Stimulated activated naive B cell treated with anti-CD40 and anti-IgM and Interleukin-4, amounts not matched to agents 10 μg/mL and 1 μg/mL and 100 μg/mL, for 72 hours (primary cell): Measurements from ENCODE around the gene SMG6.

Source experiments
- ATAC-seq, 2 donors: fragments of 150-1000 bp; cut with Tn5 transposase; replicated peaks; 2 replicates each; pipeline ENCODE4 v1.10.0; 2021; ENCODE audit warnings: moderate library complexity in 1 of 2
- DNase-seq: peaks from one replicate; pipeline ENCODE4 v3.0.0; 2021
- H3K27ac Mint-ChIP-seq: one replicate; pipeline ENCODE4 v1.8.0; 2022; ENCODE audit warnings: mild to moderate bottlenecking, mixed read lengths
- H3K27me3 Mint-ChIP-seq, 2 donors: one replicate each; pipeline ENCODE4 v1.8.0; 2022; ENCODE audit warnings: mixed read lengths in 2 of 2
- H3K36me3 Mint-ChIP-seq, 2 donors: one replicate each; pipeline ENCODE4 v1.8.0; 2022; ENCODE audit warnings: mixed read lengths in 2 of 2, mild to moderate bottlenecking in 1 of 2
- H3K4me1 Mint-ChIP-seq, 2 donors: one replicate each; pipeline ENCODE4 v1.8.0; 2022; ENCODE audit warnings: mixed read lengths in 2 of 2, mild to moderate bottlenecking in 1 of 2
- H3K4me3 Mint-ChIP-seq, 2 donors: one replicate each; pipeline ENCODE4 v1.8.0; 2022; ENCODE audit warnings: mild to moderate bottlenecking in 2 of 2, mixed read lengths in 2 of 2, moderate library complexity in 1 of 2
- H3K9me3 Mint-ChIP-seq, 2 donors: one replicate each; pipeline ENCODE4 v1.8.0; 2022; ENCODE audit warnings: mixed read lengths in 2 of 2, mild to moderate bottlenecking in 1 of 2

The SMG6 gene

GRCh38 chr17:2240541-2240940 lies 63.0 kb downstream of the SMG6 start:
- DNase-seq (no peak), ATAC-seq (no peak)
- Mint-ChIP-seq H3K9me3 (no peaks in the 10 kb centered on the region), H3K4me1 (peaks cover 14 to 15% of the 10 kb centered on the region in 2 donors), H3K27ac (no peak overlapping the region), H3K4me3 (no peak overlapping the region), H3K27me3 (no peaks in the 10 kb centered on the region), H3K36me3 (peaks cover 48 to 60% of the 10 kb centered on the region in 2 donors)

DNA sequence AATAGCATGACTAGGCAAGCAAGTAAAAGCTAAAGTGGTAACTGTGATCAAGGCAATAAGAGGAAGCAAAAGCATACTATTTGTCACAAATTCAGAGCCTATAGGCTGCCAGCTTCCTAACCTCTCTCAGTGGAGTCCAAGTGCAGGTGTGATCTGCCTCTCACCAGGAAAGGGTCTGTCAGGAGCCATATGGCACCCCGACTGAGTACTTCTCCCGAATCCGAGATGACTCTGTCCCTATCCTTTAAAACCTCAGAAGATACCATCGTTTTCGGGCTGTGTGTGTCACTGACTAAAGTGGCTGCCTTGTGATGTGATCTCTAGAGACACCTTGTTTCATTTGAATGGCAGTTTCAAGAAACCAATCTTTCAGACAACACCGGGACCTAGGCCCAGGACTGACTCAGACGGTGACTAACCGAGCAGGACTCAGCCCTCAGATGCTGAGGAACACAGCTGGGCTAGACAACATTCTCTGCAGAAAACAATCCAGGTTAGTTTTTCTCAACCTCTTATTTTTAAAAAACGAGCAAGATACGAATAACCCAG lies 63.6 kb downstream of the SMG6 start:
- Mint-ChIP-seq H3K27me3 (no peaks in the 10 kb centered on the region), H3K36me3 (peaks cover 53 to 66% of the 10 kb centered on the region in 2 donors), H3K4me1 (peaks cover 14 to 15% of the 10 kb centered on the region in 2 donors), H3K27ac (peak overlapping the region; percentile 98), H3K4me3 (peak overlapping the region; percentile 59 to 68), H3K9me3 (no peaks in the 10 kb centered on the region)
- DNase-seq (peak; percentile 9), ATAC-seq (peak; percentile 78 to 87)

- DNase-seq = no peak
- Mint-ChIP-seq H3K27ac (peak overlapping the region; percentile 47), H3K9me3 (no peaks in the 10 kb centered on the region), H3K4me3 (no peak overlapping the region), H3K36me3 (peaks cover 52 to 63% of the 10 kb centered on the region in 2 donors), H3K4me1 (peaks cover 14 to 15% of the 10 kb centered on the region in 2 donors), H3K27me3 (no peaks in the 10 kb centered on the region)
- ATAC-seq = no peak
Measured at GRCh38 chr17:2239170-2239551, 64.4 kb downstream of the SMG6 start.

GRCh38 chr17:2238432-2239169 lies 65.0 kb downstream of the SMG6 start:
- Mint-ChIP-seq H3K4me1 (peaks cover 14 to 15% of the 10 kb centered on the region in 2 donors), H3K27me3 (no peaks in the 10 kb centered on the region), H3K4me3 (no peak overlapping the region), H3K9me3 (no peaks in the 10 kb centered on the region), H3K27ac (peak overlapping the region; percentile 47), H3K36me3 (peaks cover 49 to 57% of the 10 kb centered on the region in 2 donors)
- no peak for DNase-seq
- peak; percentile 57 to 79 for ATAC-seq

- Mint-ChIP-seq H3K27ac (no peak overlapping the region), H3K4me3 (no peak overlapping the region), H3K9me3 (no peaks in the 10 kb centered on the region), H3K4me1 (peaks cover 14 to 15% of the 10 kb centered on the region in 2 donors), H3K27me3 (no peaks in the 10 kb centered on the region), H3K36me3 (peaks cover 45 to 54% of the 10 kb centered on the region in 2 donors)
- no peak for ATAC-seq
- DNase-seq = no peak
Measured at GRCh38 chr17:2237950-2238349, 65.6 kb downstream of the SMG6 start.

- H3K36me3 Mint-ChIP-seq = peaks cover 45 to 55% of the 10 kb centered on the region in 2 donors
- no peak for ATAC-seq
- no peaks in the 10 kb centered on the region for H3K27me3 Mint-ChIP-seq
- peaks cover 14 to 15% of the 10 kb centered on the region in 2 donors for H3K4me1 Mint-ChIP-seq
- H3K9me3 Mint-ChIP-seq = no peaks in the 10 kb centered on the region
- H3K27ac Mint-ChIP-seq = no peak overlapping the region
- H3K4me3 Mint-ChIP-seq = no peak overlapping the region
- DNase-seq = no peak
Measured at GRCh38 chr17:2237521-2237921, 66.1 kb downstream of the SMG6 start.

GRCh38 chr17:2235792-2236366 lies 67.7 kb downstream of the SMG6 start:
- H3K4me1 Mint-ChIP-seq = peaks cover 13 to 15% of the 10 kb centered on the region in 2 donors
- H3K4me3 Mint-ChIP-seq = no peak overlapping the region
- H3K27me3 Mint-ChIP-seq = no peaks in the 10 kb centered on the region
- no peaks in the 10 kb centered on the region for H3K9me3 Mint-ChIP-seq
- H3K27ac Mint-ChIP-seq = no peak overlapping the region
- peaks cover 41 to 54% of the 10 kb centered on the region in 2 donors for H3K36me3 Mint-ChIP-seq
- DNase-seq (no peak), ATAC-seq (no peak)

DNA sequence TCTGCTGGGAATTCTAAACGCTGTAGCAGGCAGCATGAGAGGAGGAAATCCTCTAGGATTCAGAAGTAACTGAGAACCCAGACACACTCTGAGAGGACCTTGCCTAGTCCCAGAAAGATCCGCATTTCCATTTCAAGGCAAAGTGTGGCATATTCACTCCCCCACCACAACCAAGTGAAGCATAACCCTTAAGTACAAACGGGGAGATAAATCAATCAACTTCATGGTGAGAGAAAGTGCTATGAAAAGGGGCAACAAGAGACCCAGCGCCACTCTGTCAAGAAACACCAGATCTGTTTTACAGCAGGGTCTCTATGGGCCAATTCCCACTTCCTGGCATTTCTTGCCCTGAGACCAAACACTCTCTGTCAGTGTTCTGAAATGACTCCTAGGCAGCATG lies 68.3 kb downstream of the SMG6 start:
- no peaks in the 10 kb centered on the region for H3K27me3 Mint-ChIP-seq
- H3K27ac Mint-ChIP-seq = no peak overlapping the region
- ATAC-seq (no peak), DNase-seq (no peak)
- no peak overlapping the region for H3K4me3 Mint-ChIP-seq
- H3K4me1 Mint-ChIP-seq = peaks cover 6 to 11% of the 10 kb centered on the region in 2 donors
- H3K36me3 Mint-ChIP-seq = peaks cover 38 to 54% of the 10 kb centered on the region in 2 donors
- no peaks in the 10 kb centered on the region for H3K9me3 Mint-ChIP-seq

DNA sequence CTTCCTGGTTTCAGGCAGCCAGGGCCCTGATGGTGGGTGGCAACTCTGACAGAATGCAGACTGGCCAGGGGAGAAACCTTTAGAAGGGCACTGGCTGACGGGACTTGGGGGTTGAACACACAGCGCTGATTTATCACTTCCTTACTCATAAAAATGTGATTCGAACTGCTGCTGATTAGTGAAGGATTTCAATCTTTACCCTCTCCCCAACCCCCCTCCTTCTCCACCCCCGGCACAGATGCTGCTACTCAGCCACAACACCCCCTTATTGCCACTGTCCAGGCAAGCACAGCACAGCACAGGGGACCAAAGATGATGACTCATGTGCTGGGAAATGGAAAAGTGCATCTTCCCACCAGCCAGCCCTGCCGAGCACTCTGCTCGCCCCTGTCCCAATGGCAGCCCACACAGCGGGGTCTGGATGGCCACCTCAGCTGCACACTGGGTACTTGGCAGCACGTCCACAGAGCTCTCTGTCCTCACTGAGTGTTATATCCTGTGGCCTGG lies 70.1 kb downstream of the SMG6 start:
- Mint-ChIP-seq H3K4me3 (no peak overlapping the region), H3K4me1 (peaks cover 0 to 3% of the 10 kb centered on the region in 2 donors), H3K36me3 (peaks cover 33 to 50% of the 10 kb centered on the region in 2 donors), H3K9me3 (no peaks in the 10 kb centered on the region), H3K27me3 (no peaks in the 10 kb centered on the region), H3K27ac (no peak overlapping the region)
- no peak for DNase-seq
- no peak for ATAC-seq

DNA sequence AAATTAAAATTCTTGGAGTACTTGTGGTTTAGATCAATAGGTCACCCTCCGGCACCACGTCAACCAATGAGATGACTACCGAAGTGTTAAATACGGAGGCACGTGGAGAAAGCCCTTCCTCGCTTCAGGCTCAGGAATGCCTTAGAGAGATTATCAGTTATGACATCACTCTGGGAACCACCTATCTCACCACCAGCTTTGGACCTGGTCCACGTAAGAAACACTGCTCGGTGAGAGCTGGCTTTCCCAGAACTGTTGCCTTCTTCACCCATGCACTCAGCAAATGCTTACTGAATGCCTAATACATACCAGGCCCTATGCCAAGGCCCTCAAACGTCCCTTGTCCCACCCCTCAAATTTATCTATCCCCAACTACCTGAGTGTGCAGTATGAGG lies 71.3 kb downstream of the SMG6 start:
- no peak for DNase-seq
- Mint-ChIP-seq H3K9me3 (no peaks in the 10 kb centered on the region), H3K4me1 (peaks cover 0 to under 1% of the 10 kb centered on the region in 2 donors), H3K4me3 (no peak overlapping the region), H3K36me3 (peaks cover 28 to 53% of the 10 kb centered on the region in 2 donors), H3K27me3 (no peaks in the 10 kb centered on the region), H3K27ac (no peak overlapping the region)
- ATAC-seq = no peak

DNA sequence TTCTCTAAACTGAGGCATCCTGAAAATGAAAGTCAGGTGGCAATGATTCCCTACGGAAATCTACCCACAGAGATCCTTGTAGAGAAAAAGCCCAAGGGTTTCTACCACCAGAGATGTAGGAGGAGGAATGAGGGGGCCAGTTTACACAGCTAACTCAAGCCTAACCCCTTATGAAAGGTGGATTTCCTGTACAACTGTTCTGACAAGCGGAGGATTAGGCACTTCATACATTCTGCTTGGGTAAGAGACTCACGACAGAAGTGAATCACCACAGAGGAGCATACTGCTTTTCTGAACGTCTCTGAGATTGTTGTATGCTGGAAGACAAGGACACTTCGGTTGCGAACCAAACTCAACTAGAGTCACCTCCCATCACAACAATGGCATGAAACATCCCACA lies 72.7 kb downstream of the SMG6 start:
- H3K4me1 Mint-ChIP-seq = no peaks in the 10 kb centered on the region

DNA sequence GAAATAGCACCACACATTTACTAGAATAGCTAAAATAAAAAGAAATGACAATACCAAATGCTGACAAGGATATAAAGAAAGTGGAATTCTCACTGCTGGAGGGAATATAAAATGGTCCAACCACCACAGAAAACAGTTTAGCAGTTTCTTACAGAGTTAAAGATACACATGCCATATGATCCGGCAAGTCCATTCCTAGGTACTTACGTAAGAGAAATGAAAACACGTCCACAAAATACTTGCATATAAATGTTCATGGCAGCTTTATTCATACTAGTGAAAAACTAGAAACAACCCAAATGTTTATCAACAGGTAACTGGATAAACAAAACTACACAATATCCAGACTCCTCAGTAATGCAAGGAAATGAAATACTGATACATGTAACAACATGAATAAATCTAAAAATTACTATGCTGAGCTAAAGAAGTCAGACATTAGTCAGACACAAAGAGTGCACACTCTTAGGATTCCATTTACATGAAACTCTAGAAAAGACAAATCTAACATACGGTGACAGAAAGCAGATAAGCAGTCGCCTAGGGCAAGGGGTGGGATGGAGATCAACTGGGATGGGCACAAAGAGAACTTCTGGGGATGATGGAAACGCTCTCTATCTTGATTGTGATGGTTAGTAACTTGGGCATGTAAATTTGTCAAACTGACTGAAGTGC lies 76.4 kb downstream of the SMG6 start:
- ATAC-seq = no peak
- Mint-ChIP-seq H3K27ac (no peak overlapping the region), H3K27me3 (no peaks in the 10 kb centered on the region)

More for the DNA sequence above, 72.7 kb downstream of the SMG6 start:
- Mint-ChIP-seq H3K27ac (no peak overlapping the region), H3K27me3 (no peaks in the 10 kb centered on the region), H3K9me3 (no peaks in the 10 kb centered on the region), H3K36me3 (peaks cover 23 to 49% of the 10 kb centered on the region in 2 donors), H3K4me3 (no peak overlapping the region)
- ATAC-seq = no peak
- DNase-seq = no peak

DNA sequence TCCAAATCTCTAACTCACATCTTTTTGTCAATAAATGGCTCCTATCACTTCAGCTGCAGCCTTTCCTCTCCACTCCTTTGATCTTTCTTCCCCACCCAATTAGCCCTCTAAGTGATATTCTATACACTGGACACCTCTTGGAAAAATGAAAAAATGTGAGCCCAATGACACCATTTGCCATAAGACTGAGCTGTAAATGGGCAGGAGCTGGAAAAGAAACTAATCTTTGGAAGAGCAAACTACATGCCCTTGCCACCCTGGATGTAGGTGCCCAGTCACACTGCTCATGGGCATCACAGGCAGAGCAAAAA lies 80.0 kb downstream of the SMG6 start:
- Mint-ChIP-seq H3K9me3 (no peaks in the 10 kb centered on the region), H3K27me3 (no peaks in the 10 kb centered on the region), H3K4me1 (peaks cover 6 to 9% of the 10 kb centered on the region in 2 donors), H3K36me3 (peaks cover 20 to 37% of the 10 kb centered on the region in 2 donors), H3K27ac (no peak overlapping the region), H3K4me3 (no peak overlapping the region)
- no peak for ATAC-seq
- no peak for DNase-seq

More for the DNA sequence above, 76.4 kb downstream of the SMG6 start:
- Mint-ChIP-seq H3K36me3 (peaks cover 18 to 45% of the 10 kb centered on the region in 2 donors), H3K4me1 (peaks cover 2 to 8% of the 10 kb centered on the region in 2 donors), H3K4me3 (no peak overlapping the region), H3K9me3 (no peaks in the 10 kb centered on the region)
- no peak for DNase-seq

DNA sequence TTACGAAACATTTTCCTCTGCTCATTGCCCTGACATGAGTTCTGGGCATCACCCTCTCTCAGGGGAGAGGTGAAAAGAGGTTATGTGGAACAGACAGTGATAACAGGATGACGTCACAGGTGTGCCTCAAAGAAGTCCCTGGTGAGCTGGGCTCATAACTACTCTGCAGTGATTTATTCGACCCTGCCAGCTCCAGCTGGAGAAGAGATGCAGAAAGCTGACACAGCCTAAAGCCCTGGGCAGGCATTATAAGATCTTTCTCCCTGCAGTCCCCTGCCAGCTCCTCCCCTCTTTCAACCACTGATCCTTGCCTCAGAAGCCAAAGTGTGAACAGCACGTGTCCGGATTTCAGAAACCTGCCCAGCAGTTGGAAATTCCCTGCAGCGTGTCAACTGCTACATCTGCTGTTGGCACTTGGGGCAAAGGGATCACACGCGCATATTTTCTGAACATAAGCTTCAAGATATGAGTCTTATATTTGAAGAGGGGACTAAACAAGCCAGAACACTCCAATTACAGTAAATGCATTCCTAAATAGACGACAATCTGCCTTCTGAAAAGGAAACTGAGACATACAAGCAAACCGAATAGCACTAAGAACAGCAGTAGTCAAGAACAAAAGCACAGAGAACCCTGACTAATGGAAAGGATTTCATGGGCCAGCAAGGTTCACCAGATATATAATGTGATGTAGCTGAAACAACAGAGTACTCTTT lies 80.5 kb downstream of the SMG6 start:
- no peak for DNase-seq
- ATAC-seq = peak in 1 of 2 donors; percentile 27
- peaks cover 10 to 12% of the 10 kb centered on the region in 2 donors for H3K4me1 Mint-ChIP-seq
- no peaks in the 10 kb centered on the region for H3K9me3 Mint-ChIP-seq
- no peak overlapping the region for H3K4me3 Mint-ChIP-seq
- H3K36me3 Mint-ChIP-seq = peaks cover 21 to 40% of the 10 kb centered on the region in 2 donors
- no peak overlapping the region for H3K27ac Mint-ChIP-seq
- no peaks in the 10 kb centered on the region for H3K27me3 Mint-ChIP-seq
